ENCODE results near the gene ENG.
A peak's percentile ranks its signal among the peaks of the same experiment; 100 is the strongest.

DNA sequence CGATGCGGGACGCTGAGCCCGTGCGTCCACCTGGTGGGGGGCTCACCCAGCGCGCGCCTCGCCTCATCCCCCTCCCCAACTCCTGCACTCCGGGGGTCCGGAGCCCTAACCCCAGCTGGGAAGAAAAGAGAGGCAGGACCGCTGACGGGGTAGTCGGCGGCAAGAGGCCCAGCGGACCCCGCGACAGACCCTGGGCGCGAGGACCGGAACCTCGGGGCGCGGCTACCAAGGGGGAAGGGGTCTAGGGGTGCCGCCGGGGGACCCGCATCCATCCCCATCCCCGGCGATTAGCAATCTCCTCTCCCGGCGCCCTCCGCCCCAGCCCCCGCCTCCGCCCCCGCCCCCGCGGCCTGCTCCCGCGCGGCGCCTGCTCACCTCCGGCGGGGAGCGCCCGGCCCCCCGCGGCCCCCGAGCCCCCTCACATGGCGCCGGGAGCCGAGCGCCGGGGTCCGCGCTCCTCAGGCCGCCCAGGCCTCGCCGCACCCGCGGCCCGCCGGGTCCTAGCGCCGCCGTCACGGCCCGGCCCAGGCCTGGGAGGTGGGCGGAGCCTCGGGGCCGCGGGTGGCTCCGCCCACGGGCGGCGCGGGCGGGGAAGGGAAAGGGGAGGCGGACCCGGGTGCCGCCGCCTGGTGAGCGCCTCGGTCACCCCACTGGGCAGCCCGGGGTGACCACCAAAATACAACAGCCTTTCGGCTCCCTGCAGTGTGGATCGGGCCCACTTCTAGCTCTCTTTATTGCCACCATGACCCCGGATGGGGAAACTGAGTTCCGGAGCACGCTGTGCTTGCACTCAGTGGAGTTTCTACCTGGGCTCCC is 44.9 kb upstream of the ENG start, which contains the start of gene ST6GALNAC6:
- TF ChIP-seq, protein P1, sequence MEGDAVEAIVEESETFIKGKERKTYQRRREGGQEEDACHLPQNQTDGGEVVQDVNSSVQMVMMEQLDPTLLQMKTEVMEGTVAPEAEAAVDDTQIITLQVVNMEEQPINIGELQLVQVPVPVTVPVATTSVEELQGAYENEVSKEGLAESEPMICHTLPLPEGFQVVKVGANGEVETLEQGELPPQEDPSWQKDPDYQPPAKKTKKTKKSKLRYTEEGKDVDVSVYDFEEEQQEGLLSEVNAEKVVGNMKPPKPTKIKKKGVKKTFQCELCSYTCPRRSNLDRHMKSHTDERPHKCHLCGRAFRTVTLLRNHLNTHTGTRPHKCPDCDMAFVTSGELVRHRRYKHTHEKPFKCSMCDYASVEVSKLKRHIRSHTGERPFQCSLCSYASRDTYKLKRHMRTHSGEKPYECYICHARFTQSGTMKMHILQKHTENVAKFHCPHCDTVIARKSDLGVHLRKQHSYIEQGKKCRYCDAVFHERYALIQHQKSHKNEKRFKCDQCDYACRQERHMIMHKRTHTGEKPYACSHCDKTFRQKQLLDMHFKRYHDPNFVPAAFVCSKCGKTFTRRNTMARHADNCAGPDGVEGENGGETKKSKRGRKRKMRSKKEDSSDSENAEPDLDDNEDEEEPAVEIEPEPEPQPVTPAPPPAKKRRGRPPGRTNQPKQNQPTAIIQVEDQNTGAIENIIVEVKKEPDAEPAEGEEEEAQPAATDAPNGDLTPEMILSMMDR (IDR thresholded peaks at IDR 0.05), result no peak
- TF ChIP-seq POLR2A (IDR thresholded peaks at IDR 0.05), result peak in 1 of 2 donors; percentile 59
